Measurements from ENCODE around the gene RP9. TPM values are rescaled to one million over a fixed set of nuclear protein-coding genes. Genes with fewer than 3 reads are reported as not detected.

The RP9 gene
- total RNA-seq, 4 donors from 2014 or later: 4.7 to 11.7 (median 10.1) TPM

- H3K27me3 ChIP-seq: no peaks in the 10 kb centered on the region
- peak; percentile 78 for TF ChIP-seq POLR2AphosphoS5 (IDR thresholded peaks at IDR 0.05)
- TF ChIP-seq EP300 (IDR thresholded peaks at IDR 0.05): no peak
- no peak for TF ChIP-seq CTCF (IDR thresholded peaks at IDR 0.05)
- peak; percentile 63 to 77 for TF ChIP-seq POLR2A (IDR thresholded peaks at IDR 0.05)
- H3K27ac ChIP-seq: peak within 1 kb of the TSS; percentile 66 to 95 (median 92)
- peak within 1 kb of the TSS; percentile 59 to 87 for H3K4me3 ChIP-seq
- 0% methylated on average over 2 to 13 of the region's 66 CpGs for WGBS, 2 donors (ENCODE audit: low coverage in 1 of 2)
- peaks cover 0 to under 1% of the 10 kb centered on the region in 2 donors for H3K36me3 ChIP-seq
- H3K9me3 ChIP-seq: peaks cover 0 to 13% (median 0%) of the 10 kb centered on the region in 3 donors
- peak; percentile 52 for ATAC-seq
- peaks cover 0 to 44% (median 10%) of the 10 kb centered on the region in 3 donors for H3K4me1 ChIP-seq
Observed at GRCh38 chr7:33062023-33062781, 47.0 kb downstream of the RP9 start, which contains the start of gene NT5C3A. NT5C3A (minus strand) TSS chr7:33062776; CDS start chr7:33062705, 71 bp downstream.

GRCh38 chr7:33061282-33061937 lies 47.8 kb downstream of the RP9 start:
- Histone ChIP-seq H3K9me3 (peaks cover 0 to 6% (median 0%) of the 10 kb centered on the region in 3 donors), H3K27me3 (no peaks in the 10 kb centered on the region), H3K36me3 (peaks cover 0 to 9% of the 10 kb centered on the region in 2 donors), H3K4me1 (peaks cover 0 to 44% (median 10%) of the 10 kb centered on the region in 3 donors), H3K27ac (peak overlapping the region in 3 of 4 donors; percentile 92 to 95 (median 93)), H3K4me3 (peak overlapping the region; percentile 59 to 87)
- WGBS, 2 donors (ENCODE audit: low coverage in 1 of 2): 25 to 28% methylated on average over 8 of the region's 8 CpGs
- no peak for ATAC-seq
- TF ChIP-seq EP300 (IDR thresholded peaks at IDR 0.05): no peak
- no peak for TF ChIP-seq CTCF (IDR thresholded peaks at IDR 0.05)
- TF ChIP-seq POLR2A (IDR thresholded peaks at IDR 0.05): no peak
- no peak for TF ChIP-seq POLR2AphosphoS5 (IDR thresholded peaks at IDR 0.05)

GRCh38 chr7:33059635-33060034 lies 49.6 kb downstream of the RP9 start:
- Histone ChIP-seq H3K27me3 (no peaks in the 10 kb centered on the region), H3K36me3 (peaks cover 0 to 9% of the 10 kb centered on the region in 2 donors), H3K4me1 (peaks cover 0 to 55% (median 10%) of the 10 kb centered on the region in 3 donors), H3K9me3 (no peaks in the 10 kb centered on the region), H3K4me3 (no peak overlapping the region), H3K27ac (no peak overlapping the region)
- TF ChIP-seq POLR2A (IDR thresholded peaks at IDR 0.05) (no peak), POLR2AphosphoS5 (IDR thresholded peaks at IDR 0.05) (no peak), EP300 (IDR thresholded peaks at IDR 0.05) (no peak), CTCF (IDR thresholded peaks at IDR 0.05) (no peak)
- no peak for ATAC-seq
- 29 to 96% methylated on average over 3 to 4 of the region's 4 CpGs for WGBS, 2 donors (ENCODE audit: low coverage in 1 of 2)

- Histone ChIP-seq H3K27me3 (no peaks in the 10 kb centered on the region), H3K27ac (no peak overlapping the region), H3K4me1 (peaks cover 0 to 53% (median 4%) of the 10 kb centered on the region in 3 donors), H3K4me3 (no peak overlapping the region), H3K9me3 (no peaks in the 10 kb centered on the region), H3K36me3 (peaks cover 0 to 9% of the 10 kb centered on the region in 2 donors)
- whole genome bisulfite sequencing, 2 donors (ENCODE audit: low coverage in 1 of 2): 85 to 100% methylated on average over 1 to 5 of the region's 5 CpGs
- TF ChIP-seq POLR2A (IDR thresholded peaks at IDR 0.05): no peak
- no peak for TF ChIP-seq CTCF (IDR thresholded peaks at IDR 0.05)
- TF ChIP-seq EP300 (IDR thresholded peaks at IDR 0.05): no peak
- TF ChIP-seq POLR2AphosphoS5 (IDR thresholded peaks at IDR 0.05): no peak
- ATAC-seq: no peak
Observed at GRCh38 chr7:33055158-33055557, 54.0 kb downstream of the RP9 start.

All from gastroesophageal sphincter (tissue), 4 donors.